Measurements from ENCODE around the gene THBS2.
"Not testable (repeated sequence)": the region's sequence is repeated elsewhere in the genome, so short reads cannot be mapped to it uniquely, and the experiment has no call there.

Gene THBS2

GRCh38 chr6:169198885-169199284 is 54.8 kb downstream of the THBS2 start:
- H3K4me2 ChIP-seq (ENCODE audit: low read length), result no peak overlapping the region

GRCh38 chr6:169197929-169198328 is 55.7 kb downstream of the THBS2 start:
- not testable (repeated sequence) for H3F3A ChIP-seq (ENCODE audit: insufficient read depth, low read length); H2AFZ ChIP-seq (ENCODE audit: low read length); H3K9ac ChIP-seq (ENCODE audit: low read length); H3K9me3 ChIP-seq (ENCODE audit: low read length); H3K27me3 ChIP-seq (ENCODE audit: insufficient read depth, low read length); H3K4me3 ChIP-seq (ENCODE audit: low read depth, low read length, poor library complexity, severe bottlenecking); H3K4me1 ChIP-seq (ENCODE audit: insufficient read depth, low read length, severe bottlenecking); H3K9me2 ChIP-seq (ENCODE audit: low read depth, low read length); H3K27ac ChIP-seq (ENCODE audit: low read depth, low read length, poor library complexity, severe bottlenecking); H3K36me3 ChIP-seq (ENCODE audit: insufficient read depth, low read length); H3K4me2 ChIP-seq (ENCODE audit: low read length); H4K20me1 ChIP-seq (ENCODE audit: insufficient read depth, low read length); H3K79me2 ChIP-seq (ENCODE audit: insufficient read depth, low read length)

More at GRCh38 chr6:169198885-169199284, 54.8 kb downstream of the THBS2 start:
- Histone ChIP-seq H3K27me3 (ENCODE audit: insufficient read depth, low read length) (no peaks in the 10 kb centered on the region; the same call in 1 of the 2 replicates), H3K27ac (ENCODE audit: low read depth, low read length, poor library complexity, severe bottlenecking) (no peak overlapping the region), H3F3A (ENCODE audit: insufficient read depth, low read length) (no peaks in the 10 kb centered on the region), H3K79me2 (ENCODE audit: insufficient read depth, low read length) (no peaks in the 10 kb centered on the region), H4K20me1 (ENCODE audit: insufficient read depth, low read length) (no peaks in the 10 kb centered on the region), H2AFZ (ENCODE audit: low read length) (no peak overlapping the region), H3K36me3 (ENCODE audit: insufficient read depth, low read length) (no peaks in the 10 kb centered on the region), H3K9me3 (ENCODE audit: low read length) (no peaks in the 10 kb centered on the region), H3K4me3 (ENCODE audit: low read depth, low read length, poor library complexity, severe bottlenecking) (no peak overlapping the region), H3K4me1 (ENCODE audit: insufficient read depth, low read length, severe bottlenecking) (no peaks in the 10 kb centered on the region), H3K9me2 (ENCODE audit: low read depth, low read length) (no peaks in the 10 kb centered on the region), H3K9ac (ENCODE audit: low read length) (no peak overlapping the region)
- no peak for TF ChIP-seq CTCF (IDR thresholded peaks at IDR 0.05; ENCODE audit: low read length)
- TF ChIP-seq EZH2 (IDR thresholded peaks at IDR 0.05; ENCODE audit: borderline replicate concordance, low read length), result no peak

- not testable (repeated sequence) for H3K27me3 ChIP-seq (ENCODE audit: insufficient read depth, low read length)
Measured at GRCh38 chr6:169196279-169196678, 57.4 kb downstream of the THBS2 start.

GRCh38 chr6:169194737-169195136 is 58.9 kb downstream of the THBS2 start:
- Histone ChIP-seq H4K20me1 (ENCODE audit: insufficient read depth, low read length) (no peaks in the 10 kb centered on the region), H3K9ac (ENCODE audit: low read length) (no peak overlapping the region)

More at GRCh38 chr6:169196279-169196678, 57.4 kb downstream of the THBS2 start:
- not testable (repeated sequence) for H3K36me3 ChIP-seq (ENCODE audit: insufficient read depth, low read length); H3F3A ChIP-seq (ENCODE audit: insufficient read depth, low read length); H2AFZ ChIP-seq (ENCODE audit: low read length); H3K9me3 ChIP-seq (ENCODE audit: low read length); H4K20me1 ChIP-seq (ENCODE audit: insufficient read depth, low read length); H3K4me1 ChIP-seq (ENCODE audit: insufficient read depth, low read length, severe bottlenecking); H3K4me3 ChIP-seq (ENCODE audit: low read depth, low read length, poor library complexity, severe bottlenecking); H3K79me2 ChIP-seq (ENCODE audit: insufficient read depth, low read length); H3K9me2 ChIP-seq (ENCODE audit: low read depth, low read length); H3K4me2 ChIP-seq (ENCODE audit: low read length); H3K9ac ChIP-seq (ENCODE audit: low read length); H3K27ac ChIP-seq (ENCODE audit: low read depth, low read length, poor library complexity, severe bottlenecking)

More at GRCh38 chr6:169194737-169195136, 58.9 kb downstream of the THBS2 start:
- H3K27ac ChIP-seq (ENCODE audit: low read depth, low read length, poor library complexity, severe bottlenecking), result no peak overlapping the region
- H3K4me3 ChIP-seq (ENCODE audit: low read depth, low read length, poor library complexity, severe bottlenecking), result no peak overlapping the region
- H3F3A ChIP-seq (ENCODE audit: insufficient read depth, low read length), result no peaks in the 10 kb centered on the region
- H3K27me3 ChIP-seq (ENCODE audit: insufficient read depth, low read length), result no peaks in the 10 kb centered on the region
- H3K79me2 ChIP-seq (ENCODE audit: insufficient read depth, low read length), result no peaks in the 10 kb centered on the region
- no peak overlapping the region for H2AFZ ChIP-seq (ENCODE audit: low read length)
- H3K4me2 ChIP-seq (ENCODE audit: low read length), result no peak overlapping the region
- H3K4me1 ChIP-seq (ENCODE audit: insufficient read depth, low read length, severe bottlenecking), result no peaks in the 10 kb centered on the region
- no peaks in the 10 kb centered on the region for H3K9me2 ChIP-seq (ENCODE audit: low read depth, low read length)
- no peaks in the 10 kb centered on the region for H3K9me3 ChIP-seq (ENCODE audit: low read length)
- no peak for TF ChIP-seq EZH2 (IDR thresholded peaks at IDR 0.05; ENCODE audit: borderline replicate concordance, low read length)
- no peak for TF ChIP-seq CTCF (IDR thresholded peaks at IDR 0.05; ENCODE audit: low read length)
- H3K36me3 ChIP-seq (ENCODE audit: insufficient read depth, low read length), result no peaks in the 10 kb centered on the region

All from OCI-LY1 (cell line).